K562 (cell line): ENCODE results near the gene MGRN1. TPM values are rescaled to one million over a fixed set of nuclear protein-coding genes. Genes with fewer than 3 reads are reported as not detected.

Source experiments
- ARID3B ChIP-seq: fragments of 250-450 bp; sonication (Bioruptor Pico); IDR thresholded peaks from 2 replicates; pipeline ENCODE4 v1.4.0; 2020; ENCODE audit warnings: borderline replicate concordance
- BCL6 ChIP-seq: fragments of 250-450 bp; sonication (Bioruptor Pico); IDR thresholded peaks from 2 replicates; pipeline ENCODE4 v1.4.0; 2020
- BRF2 ChIP-seq: IDR thresholded peaks from 3 replicates; pipeline ENCODE4 v1.6.1; 2011; ENCODE audit warnings: borderline replicate concordance, mild to moderate bottlenecking; ENCODE audit not compliant: insufficient read length, insufficient read depth
- CREB5 ChIP-seq: fragments of 250-450 bp; sonication (Bioruptor Pico); IDR thresholded peaks from 2 replicates; pipeline ENCODE4 v1.5.0; 2020; ENCODE audit warnings: mild to moderate bottlenecking
- DNMT1 ChIP-seq: fragments of 450-650 bp; IDR thresholded peaks from 2 replicates; pipeline ENCODE4 v1.6.1; 2016; ENCODE audit warnings: antibody characterized with exemption, mild to moderate bottlenecking
- ETS2 ChIP-seq: IDR thresholded peaks from 2 replicates; pipeline ENCODE4 v1.6.1; 2016; ENCODE audit warnings: borderline replicate concordance, missing genetic modification characterization, mild to moderate bottlenecking, moderate library complexity, missing compliant biosample characterization; ENCODE audit not compliant: poor library complexity, severe bottlenecking
- HINFP ChIP-seq: fragments of 450-650 bp; conservative IDR thresholded peaks from 2 replicates; pipeline ENCODE4 v1.6.1; 2016; ENCODE audit warnings: missing genetic modification characterization, low read depth, mild to moderate bottlenecking, control low read depth, missing compliant biosample characterization
- ILK ChIP-seq: fragments of 450-650 bp; IDR thresholded peaks from 2 replicates; pipeline ENCODE4 v1.6.1; 2016; ENCODE audit warnings: missing genetic modification characterization, low read depth, mild to moderate bottlenecking, missing compliant biosample characterization, moderate library complexity, borderline replicate concordance
- KAT8 ChIP-seq: fragments of 450-650 bp; IDR thresholded peaks from 2 replicates; pipeline ENCODE4 v1.6.1; 2016; ENCODE audit warnings: low read depth, mild to moderate bottlenecking
- KLF13 ChIP-seq: fragments of 450-650 bp; IDR thresholded peaks from 2 replicates; pipeline ENCODE4 v1.6.1; 2016; ENCODE audit warnings: missing genetic modification characterization, low read depth, mild to moderate bottlenecking, missing compliant biosample characterization, moderate library complexity, borderline replicate concordance
- KLF6 ChIP-seq: fragments of 250-450 bp; sonication (Bioruptor Pico); IDR thresholded peaks from 2 replicates; pipeline ENCODE4 v1.4.0; 2020; ENCODE audit warnings: mild to moderate bottlenecking, moderate library complexity, borderline replicate concordance
- RAD51 ChIP-seq: fragments of 450-650 bp; IDR thresholded peaks from 2 replicates; pipeline ENCODE4 v1.7.1; 2016; ENCODE audit warnings: low read depth, mild to moderate bottlenecking, borderline replicate concordance
- RBM15 ChIP-seq: fragments of 200-400 bp; formaldehyde crosslinking; IDR thresholded peaks from 2 replicates; pipeline ENCODE4 v1.6.1; 2018; ENCODE audit warnings: mild to moderate bottlenecking, low read length, moderate library complexity; ENCODE audit not compliant: insufficient read depth
- RHOXF2B ChIP-seq: fragments of 250-450 bp; sonication (Bioruptor Pico); conservative IDR thresholded peaks from 2 replicates; pipeline ENCODE4 v1.5.1; 2021
- SAFB ChIP-seq: fragments of 200-400 bp; formaldehyde crosslinking; IDR thresholded peaks from 2 replicates; pipeline ENCODE4 v1.6.1; 2017; ENCODE audit warnings: low read depth, low read length, borderline replicate concordance
- SETDB1 ChIP-seq: IDR thresholded peaks from one replicate; pipeline ENCODE4 v1.6.1; 2012; ENCODE audit warnings: low read length, control low read depth, inconsistent platforms
- SMARCA4 ChIP-seq: fragments of 450-650 bp; IDR thresholded peaks from 2 replicates; pipeline ENCODE4 v1.6.1; 2016
- SMARCE1 ChIP-seq: fragments of 450-650 bp; IDR thresholded peaks from 2 replicates; pipeline ENCODE4 v1.7.1; 2016; ENCODE audit warnings: mild to moderate bottlenecking
- SPI1 ChIP-seq: IDR thresholded peaks from 2 replicates; pipeline ENCODE4 v1.6.1; 2011; ENCODE audit warnings: low read depth, low read length, control low read depth, borderline replicate concordance
- TCF7L2 ChIP-seq: fragments of 150-350 bp; IDR thresholded peaks from 2 replicates; pipeline ENCODE4 v1.6.1; 2016; ENCODE audit warnings: low read depth, mild to moderate bottlenecking, low read length, moderate library complexity
- TEAD2 ChIP-seq: fragments of 450-650 bp; IDR thresholded peaks from 2 replicates; pipeline ENCODE4 v1.6.1; 2016; ENCODE audit warnings: missing genetic modification characterization, control low read depth, missing compliant biosample characterization
- ZKSCAN1 ChIP-seq: fragments of 150-350 bp; IDR thresholded peaks from 2 replicates; pipeline ENCODE4 v1.6.1; 2016; ENCODE audit warnings: low read depth, low read length
- polyA plus RNA-seq, 8 experiments: library from polyadenylated mRNA; depleted of rRNA in 4 of 8; stranded (reverse) in 5 of 8; unstranded in 3 of 8; fragments of >200 nt; fragmentation: Nextera tagmentation in 2 of 8; fragmentation: Illumina TruSeq in 1 of 8; extraction: Ambion mirVana in 2 of 8; extraction: Trizol in 1 of 8; gene quantifications; 2 replicates each; pipeline versions ENCODE4 v1.2.1 to v1.2.3, GENCODE V29; 2011 to 2014; ENCODE audit warnings: inconsistent platforms in 1 of 8, missing spikeins in 1 of 8
- total RNA-seq, 7 experiments: library from RNA; depleted of rRNA in 6 of 7; stranded (reverse); fragments of >200 nt in 6 of 7; fragmentation: Illumina TruSeq in 2 of 7; extraction: Trizol in 2 of 7; gene quantifications; 2 replicates each; pipeline versions ENCODE4 v1.2.1 to v1.2.3, GENCODE V29; 2011 to 2021; ENCODE audit warnings: low replicate concordance in 1 of 7

The MGRN1 gene
- total and polyA plus RNA-seq, 9 of the 15 experiments (the other 6 are each of a cell fraction or from before 2014, with no cell fraction given), result 0.15 to 37.9 (median 6.0) TPM

GRCh38 chr16:4624015-4624826 lies at the start of gene MGRN1 (continued):
- TF ChIP-seq KLF13 (tag), result no peak
- no peak for TF ChIP-seq SETDB1
- no peak for TF ChIP-seq SAFB
- TF ChIP-seq KAT8, result no peak
- no peak for TF ChIP-seq RBM15
- TF ChIP-seq CREB5 (CRISPR knock-in tag), result no peak
- TF ChIP-seq BRF2, result no peak
- no peak for TF ChIP-seq TEAD2 (tag)
- no peak for TF ChIP-seq ZKSCAN1
- no peak for TF ChIP-seq ETS2 (tag)
- no peak for TF ChIP-seq SMARCE1
- no peak for TF ChIP-seq SMARCA4
- TF ChIP-seq RHOXF2B, result no peak
- peak; percentile 93 for TF ChIP-seq TCF7L2
- TF ChIP-seq BCL6 (CRISPR knock-in tag), result no peak
- no peak for TF ChIP-seq DNMT1
- no peak for TF ChIP-seq KLF6 (CRISPR knock-in tag)
- TF ChIP-seq HINFP (tag), result no peak
- TF ChIP-seq SPI1, result no peak
- TF ChIP-seq RAD51, result no peak; the same call in 1 of the 2 replicates
- no peak for TF ChIP-seq ARID3B (CRISPR knock-in tag)
- no peak for TF ChIP-seq ILK (tag)
